Ovary (tissue), 9 donors: Measurements from ENCODE around the gene LAMA1. TPM values are rescaled to one million over a fixed set of nuclear protein-coding genes. Genes with fewer than 3 reads are reported as not detected.

ENCODE experiments used
- DNase-seq, 5 donors: peaks; one replicate each; pipeline ENCODE4 v3.0.0-alpha.2; 2019 to 2020
- H3K27ac ChIP-seq, 2 donors: fragments of 200-600 bp; one replicate each; pipeline versions ENCODE4 v1.5.1 to v1.8.0; 2019 to 2022
- H3K27me3 ChIP-seq: fragments of 200-600 bp; one replicate; pipeline ENCODE4 v1.8.0; 2022
- H3K36me3 ChIP-seq: fragments of 200-600 bp; sonication (generic); one replicate; pipeline ENCODE4 v1.5.1; 2019
- H3K4me1 ChIP-seq: one replicate; pipeline ENCODE4 v1.8.1; 2013; ENCODE audit warnings: mild to moderate bottlenecking, moderate library complexity; ENCODE audit not compliant: insufficient read depth
- H3K4me3 ChIP-seq: fragments of 200-600 bp; sonication (generic); one replicate; pipeline ENCODE4 v1.5.1; 2017
- H3K9me3 ChIP-seq, 2 donors: fragments of 200-600 bp in 1 of 2; sonication (generic) in 1 of 2; one replicate each; pipeline versions ENCODE4 v1.5.1 to v1.8.1; 2013 to 2019; ENCODE audit warnings: mild to moderate bottlenecking in 1 of 2, moderate library complexity in 1 of 2
- EP300 ChIP-seq: sonication (generic); formaldehyde crosslinking; IDR thresholded peaks from one replicate; pipeline ENCODE4 v1.6.1; 2017; ENCODE audit warnings: antibody characterized with exemption
- POLR2A ChIP-seq: fragments of 450-650 bp; IDR thresholded peaks from one replicate; pipeline ENCODE4 v1.6.1; 2017; ENCODE audit warnings: antibody characterized with exemption, mild to moderate bottlenecking, moderate library complexity
- WGBS, 3 donors: extraction: QIAGEN DNeasy Blood & Tissue Kit in 1 of 3; methylation state at CpG; one replicate each; pipeline versions ENCODE4 v1.1.5 to v1.1.7; 2013 to 2017; 5-methylcytosine and 5-hydroxymethylcytosine counted together
- intact Hi-C, 4 donors: fragments of 100-400 bp; cut with DNase I; formaldehyde crosslinking; loops; one replicate each; pipeline versions ENCODE4 v1.11.0 to v1.15.1; 2022 to 2023
- polyA plus RNA-seq, 2 donors: library from polyadenylated mRNA; stranded (reverse); fragments of 200-250 nt in 1 of 2; fragments of 350-450 nt in 1 of 2; fragmentation: Illumina TruSeq in 1 of 2; extraction: RNeasy Lipid Tissue Mini Kit (QIAGEN cat#74804) in 1 of 2; gene quantifications; one replicate each; pipeline ENCODE4 v1.2.3, GENCODE V29; 2013 to 2014
- total RNA-seq, 7 donors: library from RNA; depleted of rRNA in 2 of 7; stranded (reverse); fragments of >200 nt in 2 of 7; fragmentation: NEBNext Ultra II Directional in 3 of 7; extraction: Animal tissue kit (Norgen Biotek cat#: 25700) in 3 of 7; gene quantifications; one replicate each; pipeline versions ENCODE4 v1.1.0 to v1.2.4, GENCODE V29; 2016 to 2023
- TF ChIP-seq, protein P1 (sequence below), 3 donors: fragments of 450-650 bp in 2 of 3; fragments of 200-600 bp in 1 of 3; IDR thresholded peaks; one replicate each; pipeline versions ENCODE4 v1.5.1 to v1.8.0; 2016 to 2022; ENCODE audit warnings: antibody characterized with exemption in 3 of 3, mild to moderate bottlenecking in 1 of 3
- donor health status: DM: no; HTN: no; CAD: no; lungs with moderate emphysema.
- donor health status: DM: no; HTN: no; CAD: no.
- donor health status: Bipolar disorder and iron deficiency.
- donor health status: DM: yes; HTN: yes; CAD: no.
- donor health status: DM: no; HTN: no; CAD: no.
- donor health status: DM: yes; HTN: yes; CAD: no.

LAMA1 gene
- total and polyA plus RNA-seq, 9 donors, result 1.1 to 10.8 (median 3.8) TPM

DNA sequence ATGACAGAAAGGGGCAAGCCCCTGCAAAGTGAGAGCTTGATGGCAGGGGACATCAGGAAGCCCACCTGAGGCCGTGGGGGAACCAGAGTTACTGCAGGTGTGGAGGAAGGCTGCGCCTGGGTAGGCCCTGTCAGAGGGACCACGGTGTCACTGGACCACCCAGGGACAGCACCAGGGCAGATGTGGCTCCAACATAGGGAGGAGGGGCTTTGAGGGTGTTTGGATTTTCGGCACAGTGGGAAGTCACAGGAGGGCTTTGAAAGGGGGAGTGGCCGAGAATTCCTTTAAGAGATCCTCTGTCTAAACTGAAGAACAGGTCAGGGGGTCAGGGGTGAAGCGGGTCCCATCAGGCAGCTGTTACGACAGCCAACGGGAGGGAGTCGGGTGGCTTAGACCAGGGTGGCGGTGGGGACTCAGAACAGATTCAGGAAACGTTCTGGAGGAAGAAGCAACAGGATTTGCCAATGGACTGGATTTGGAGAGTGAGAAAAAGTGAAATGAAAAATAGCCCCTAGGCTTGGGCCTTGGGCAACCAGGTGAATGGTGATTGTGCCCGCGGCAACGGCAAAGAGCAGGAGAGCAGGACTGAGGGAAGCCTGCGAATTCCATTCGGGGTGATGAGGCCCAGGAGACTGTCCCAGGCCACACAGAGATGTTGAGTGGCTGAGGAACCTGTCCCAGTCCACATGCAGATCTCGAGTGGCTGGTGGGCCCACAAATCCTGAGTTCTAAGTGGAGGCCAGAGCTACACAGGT lies 166.1 kb downstream of the LAMA1 start:
- DNase-seq, result no peak
- TF ChIP-seq POLR2A (no peak), EP300 (no peak)
- TF ChIP-seq, protein P1, sequence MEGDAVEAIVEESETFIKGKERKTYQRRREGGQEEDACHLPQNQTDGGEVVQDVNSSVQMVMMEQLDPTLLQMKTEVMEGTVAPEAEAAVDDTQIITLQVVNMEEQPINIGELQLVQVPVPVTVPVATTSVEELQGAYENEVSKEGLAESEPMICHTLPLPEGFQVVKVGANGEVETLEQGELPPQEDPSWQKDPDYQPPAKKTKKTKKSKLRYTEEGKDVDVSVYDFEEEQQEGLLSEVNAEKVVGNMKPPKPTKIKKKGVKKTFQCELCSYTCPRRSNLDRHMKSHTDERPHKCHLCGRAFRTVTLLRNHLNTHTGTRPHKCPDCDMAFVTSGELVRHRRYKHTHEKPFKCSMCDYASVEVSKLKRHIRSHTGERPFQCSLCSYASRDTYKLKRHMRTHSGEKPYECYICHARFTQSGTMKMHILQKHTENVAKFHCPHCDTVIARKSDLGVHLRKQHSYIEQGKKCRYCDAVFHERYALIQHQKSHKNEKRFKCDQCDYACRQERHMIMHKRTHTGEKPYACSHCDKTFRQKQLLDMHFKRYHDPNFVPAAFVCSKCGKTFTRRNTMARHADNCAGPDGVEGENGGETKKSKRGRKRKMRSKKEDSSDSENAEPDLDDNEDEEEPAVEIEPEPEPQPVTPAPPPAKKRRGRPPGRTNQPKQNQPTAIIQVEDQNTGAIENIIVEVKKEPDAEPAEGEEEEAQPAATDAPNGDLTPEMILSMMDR (IDR thresholded peaks at IDR 0.05), result no peak
- WGBS, 3 donors, result 86 to 88% (median 87%) methylated on average over 17 of the region's 17 CpGs
- Histone ChIP-seq H3K27ac (no peak overlapping the region), H3K27me3 (no peaks in the 10 kb centered on the region), H3K36me3 (no peaks in the 10 kb centered on the region), H3K4me1 (no peaks in the 10 kb centered on the region), H3K4me3 (no peak overlapping the region), H3K9me3 (no peaks in the 10 kb centered on the region)
- intact Hi-C loops, result no loop called here

DNA sequence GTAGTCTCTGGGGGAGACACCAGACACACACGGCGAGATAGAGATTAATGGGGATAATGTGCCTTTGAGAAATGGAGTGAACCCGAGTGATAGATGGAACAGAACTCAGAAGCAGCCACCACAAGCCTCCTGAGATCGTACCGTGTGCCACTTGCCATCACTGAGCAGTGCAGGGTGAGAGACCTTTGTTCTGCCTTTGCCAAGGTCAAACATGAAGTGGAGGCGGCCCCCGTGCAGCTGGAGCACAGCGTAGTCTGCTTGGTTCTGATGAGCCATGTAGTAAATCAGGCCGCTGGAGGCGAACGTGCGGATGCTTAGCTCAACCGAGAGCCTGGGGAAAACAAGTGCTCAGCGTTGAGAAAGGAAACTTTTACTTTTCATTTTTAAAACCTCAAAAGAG lies 167.0 kb downstream of the LAMA1 start:
- Histone ChIP-seq H3K4me3 (no peak overlapping the region), H3K27me3 (no peaks in the 10 kb centered on the region), H3K9me3 (no peaks in the 10 kb centered on the region), H3K36me3 (no peaks in the 10 kb centered on the region), H3K27ac (no peak overlapping the region), H3K4me1 (no peaks in the 10 kb centered on the region)
- no peak for TF ChIP-seq POLR2A
- TF ChIP-seq, protein P1 (IDR thresholded peaks at IDR 0.05), result no peak
- TF ChIP-seq EP300, result no peak
- intact Hi-C loops, result no loop called here
- DNase-seq, result no peak
- 65 to 76% (median 73%) methylated on average over 14 of the region's 14 CpGs for WGBS, 3 donors

DNA sequence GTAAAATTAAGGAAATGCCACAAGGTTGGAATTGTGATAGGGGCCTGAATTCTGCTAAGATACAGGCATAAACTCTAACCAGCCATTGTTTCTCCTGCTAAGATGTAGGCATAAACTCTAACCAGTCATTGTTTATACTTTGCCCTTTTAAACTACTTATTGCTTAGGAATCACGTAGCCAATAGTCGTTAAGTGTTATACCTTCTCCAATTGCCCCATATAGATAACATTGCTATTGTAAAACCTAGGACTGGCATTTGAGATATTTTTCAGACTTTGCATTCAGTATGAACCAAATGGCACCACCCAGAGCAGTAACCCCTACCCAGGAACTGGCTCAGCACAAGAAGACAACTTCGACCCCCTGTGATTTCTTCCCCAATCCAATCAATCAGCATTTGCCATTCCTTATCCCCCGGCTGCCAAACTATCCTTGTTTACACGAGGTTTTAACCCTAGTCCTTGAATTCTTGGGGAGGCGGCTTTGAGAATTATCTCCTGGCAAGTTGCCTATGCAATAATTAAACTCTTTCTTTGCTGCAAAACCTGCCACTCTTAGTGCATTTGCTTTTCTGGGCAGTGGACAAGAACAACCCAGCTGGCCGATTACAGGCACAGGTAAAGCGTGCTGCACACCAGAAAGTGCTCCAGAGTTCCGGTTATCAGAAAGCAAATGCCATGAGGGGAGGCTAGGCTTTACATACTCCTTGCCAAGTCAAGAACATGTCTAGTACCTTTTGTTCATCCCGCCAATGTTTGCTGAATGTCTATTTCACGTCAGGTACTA lies 167.6 kb downstream of the LAMA1 start:
- Histone ChIP-seq H3K4me3 (no peak overlapping the region), H3K9me3 (no peaks in the 10 kb centered on the region), H3K4me1 (no peaks in the 10 kb centered on the region), H3K36me3 (no peaks in the 10 kb centered on the region), H3K27me3 (no peaks in the 10 kb centered on the region), H3K27ac (no peak overlapping the region)
- 56 to 73% (median 69%) methylated on average over 11 of the region's 11 CpGs for WGBS, 3 donors
- intact Hi-C loops, result no loop called here
- TF ChIP-seq, protein P1 (IDR thresholded peaks at IDR 0.05), result no peak
- TF ChIP-seq POLR2A (no peak), EP300 (no peak)
- no peak for DNase-seq

DNA sequence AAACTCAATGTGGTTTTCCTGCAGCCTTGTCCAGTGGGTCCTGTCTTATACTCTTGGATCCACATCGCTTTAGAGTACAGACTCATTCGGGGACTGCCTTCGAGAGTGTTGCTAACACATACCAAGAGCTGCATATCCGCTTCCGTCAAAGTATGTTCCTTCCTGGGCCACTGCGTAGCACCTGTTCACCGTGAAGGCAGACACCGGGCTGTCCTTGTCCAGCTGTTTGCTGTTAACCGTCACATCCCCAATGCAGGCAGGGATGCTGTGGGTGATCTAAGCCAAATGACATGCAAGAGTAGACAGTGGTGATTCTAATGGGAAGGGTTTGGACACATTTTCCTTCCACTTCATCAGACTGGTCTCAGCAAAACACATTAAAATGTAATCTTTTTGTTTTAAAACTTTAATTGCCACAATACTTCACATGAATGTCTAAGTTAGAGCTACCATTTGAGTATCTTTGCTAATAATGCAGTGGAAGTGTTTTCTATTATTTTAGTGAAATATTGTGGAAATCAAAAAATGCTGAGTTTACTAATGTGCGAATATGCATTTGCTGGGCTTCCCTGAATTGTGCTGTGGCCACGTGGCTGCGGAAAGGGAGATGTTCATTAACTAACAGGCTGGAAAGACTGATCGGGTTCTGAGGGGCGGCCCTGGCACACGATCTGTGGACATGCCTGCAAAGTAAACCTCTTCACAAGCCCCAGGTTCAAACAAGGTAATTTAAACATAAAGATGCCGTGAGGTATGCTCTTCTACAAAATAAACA lies 169.1 kb downstream of the LAMA1 start:
- Histone ChIP-seq H3K9me3 (no peaks in the 10 kb centered on the region), H3K27me3 (no peaks in the 10 kb centered on the region), H3K36me3 (no peaks in the 10 kb centered on the region), H3K4me3 (no peak overlapping the region), H3K27ac (no peak overlapping the region), H3K4me1 (no peaks in the 10 kb centered on the region)
- TF ChIP-seq POLR2A, result no peak
- no peak for TF ChIP-seq EP300
- TF ChIP-seq, protein P1 (IDR thresholded peaks at IDR 0.05), result no peak
- intact Hi-C loops, result no loop called here
- WGBS, 3 donors, result 89 to 91% (median 90%) methylated on average over 16 of the region's 16 CpGs
- no peak for DNase-seq
